ENCODE measurements around the gene BMPR1B.
"Not testable (repeated sequence)": the region's sequence is repeated elsewhere in the genome, so short reads cannot be mapped to it uniquely, and the experiment has no call there.

BMPR1B gene

GRCh38 chr4:95093936-95094929 lies 336.5 kb downstream of the BMPR1B start:
- FAIRE-seq = no peak

- peak; percentile 97 for FAIRE-seq
These were observed 337.7 kb downstream of the BMPR1B start for GRCh38 chr4:95095348-95095974.

GRCh38 chr4:95102162-95102790 lies 344.5 kb downstream of the BMPR1B start:
- no peak for FAIRE-seq

- no peak for FAIRE-seq
These were observed 347.4 kb downstream of the BMPR1B start for GRCh38 chr4:95105112-95105511.

- FAIRE-seq = no peak
These were observed 348.2 kb downstream of the BMPR1B start for GRCh38 chr4:95105983-95106382.

- no peak for FAIRE-seq
These were observed 348.7 kb downstream of the BMPR1B start for GRCh38 chr4:95106408-95106928.

GRCh38 chr4:95107004-95107403 lies 349.2 kb downstream of the BMPR1B start:
- no peak for FAIRE-seq

GRCh38 chr4:95107635-95108034 lies 349.9 kb downstream of the BMPR1B start:
- FAIRE-seq = no peak

GRCh38 chr4:95108883-95109421 lies 351.2 kb downstream of the BMPR1B start:
- FAIRE-seq = no peak

- FAIRE-seq = no peak
These were observed 356.8 kb downstream of the BMPR1B start for GRCh38 chr4:95114521-95114920.

- FAIRE-seq = no peak
These were observed 360.7 kb downstream of the BMPR1B start for GRCh38 chr4:95118497-95118896.

GRCh38 chr4:95120456-95120855 lies 362.7 kb downstream of the BMPR1B start:
- no peak for FAIRE-seq

GRCh38 chr4:95122001-95122400 lies 364.2 kb downstream of the BMPR1B start:
- no peak for FAIRE-seq

- FAIRE-seq = peak; percentile 91
These were observed 367.2 kb downstream of the BMPR1B start for GRCh38 chr4:95124906-95125504.

GRCh38 chr4:95129031-95129430 lies 371.3 kb downstream of the BMPR1B start:
- no peak for FAIRE-seq

GRCh38 chr4:95129821-95130311 lies 372.1 kb downstream of the BMPR1B start:
- no peak for FAIRE-seq

- FAIRE-seq = not testable (repeated sequence)
These were observed 376.3 kb downstream of the BMPR1B start for GRCh38 chr4:95134016-95134415.

- FAIRE-seq = not testable (repeated sequence)
These were observed 381.7 kb downstream of the BMPR1B start for GRCh38 chr4:95139424-95139823.

GRCh38 chr4:95141361-95141760 lies 383.6 kb downstream of the BMPR1B start:
- no peak for FAIRE-seq

- FAIRE-seq = no peak
These were observed 385.2 kb downstream of the BMPR1B start for GRCh38 chr4:95142932-95143331.

- no peak for FAIRE-seq
These were observed 393.5 kb downstream of the BMPR1B start for GRCh38 chr4:95151255-95151654.

- no peak for FAIRE-seq
These were observed 395.4 kb downstream of the BMPR1B start for GRCh38 chr4:95153182-95153581.
